HCT116 (cell line): ENCODE measurements around the gene ZNF579. TPM values are rescaled to one million over a fixed set of nuclear protein-coding genes. Genes with fewer than 3 reads are reported as not detected.

Experiments
- ATAC-seq: fragments of 200-7000 bp; cut with Tn5 transposase; 2 replicates; pipeline ENCODE4 v1.9.1; 2020; ENCODE audit warnings: mild to moderate bottlenecking, moderate library complexity
- BruUV-seq: library from RNA; stranded (reverse); fragments of 400-500 nt; replicated peaks from 2 replicates; lab custom pipeline; 2021; lab: Mats Ljungman, UMichigan
- CTCF ChIA-PET: fragments of 300-600 bp; sonication (Branson Sonifier 250); formaldehyde crosslinking; loops from one replicate; lab custom pipeline; 2021; ENCODE audit warnings: antibody characterized with exemption; lab: Charles Lee
- POLR2A ChIA-PET: fragments of 300-600, 350-600 bp; sonication (Branson Sonifier 250); formaldehyde crosslinking; loops from one replicate; lab custom pipeline; 2021; ENCODE audit warnings: antibody characterized with exemption; lab: Charles Lee
- RAD21 ChIA-PET, 2 experiments: fragments of 300-600 bp; sonication (Branson Sonifier 250); formaldehyde crosslinking; loops; one replicate each; lab custom pipeline; 2023; ENCODE audit warnings: low total read pairs in 2 of 2; ENCODE audit not compliant: uncharacterized antibody in 2 of 2, unreplicated experiment in 2 of 2, low non-redundant PET in 1 of 2; lab: Charles Lee
- DNase-seq: peaks from one replicate; pipeline ENCODE4 v3.0.0-alpha.2; 2010; ENCODE audit warnings: low read depth, low spot score
- H2AFZ ChIP-seq: fragments of 200-600 bp; shearing (Covaris generic), sonication (generic); 2 replicates; pipeline ENCODE4 v1.6.1; 2017; ENCODE audit warnings: low read depth, mixed run types, mixed read lengths, antibody characterized with exemption, low read length; ENCODE audit not compliant: poor library complexity, severe bottlenecking
- H3K27ac ChIP-seq: 2 replicates; pipeline ENCODE4 v1.5.1; 2012; ENCODE audit warnings: low read depth, low read length
- H3K27me3 ChIP-seq: fragments of 200-600 bp; sonication (generic); 2 replicates; pipeline ENCODE4 v1.6.1; 2016; ENCODE audit warnings: mixed run types, low read length, mixed read lengths; ENCODE audit not compliant: insufficient read depth
- H3K36me3 ChIP-seq, 2 experiments: fragments of 200-500 bp in 1 of 2; fragments of 200-600 bp in 1 of 2; sonication (Bioruptor generic) in 1 of 2; sonication (generic) in 1 of 2; 2 replicates each; pipeline versions ENCODE4 v1.5.1 to v1.6.1; 2014 to 2016; ENCODE audit warnings: low read length in 2 of 2, inconsistent platforms in 1 of 2, mixed read lengths in 1 of 2, mixed run types in 1 of 2; ENCODE audit not compliant: insufficient read depth in 2 of 2, control insufficient read depth in 1 of 2
- H3K4me1 ChIP-seq, 2 experiments: fragments of 200-600 bp in 1 of 2; sonication (generic) in 1 of 2; 2 replicates each; pipeline versions ENCODE4 v1.5.1 to v1.6.1; 2012 to 2017; ENCODE audit warnings: low read length in 2 of 2, inconsistent platforms in 1 of 2, mild to moderate bottlenecking in 1 of 2, mixed read lengths in 1 of 2, mixed run types in 1 of 2, moderate library complexity in 1 of 2; ENCODE audit not compliant: insufficient read depth in 2 of 2, control insufficient read depth in 1 of 2
- H3K4me2 ChIP-seq: fragments of 200-600 bp; sonication (generic); 2 replicates; pipeline ENCODE4 v1.6.1; 2017; ENCODE audit warnings: mixed run types, low read length, mixed read lengths
- H3K4me3 ChIP-seq, 2 experiments: fragments of 200-600 bp in 1 of 2; sonication (generic) in 1 of 2; replicated peaks in 1 of 2; 2 replicates each; pipeline ENCODE4 v1.5.1; 2011 to 2016; ENCODE audit warnings: low read length in 2 of 2, control low read depth in 1 of 2, low read depth in 1 of 2, mild to moderate bottlenecking in 1 of 2, mixed read lengths in 1 of 2, mixed run types in 1 of 2
- H3K79me2 ChIP-seq: fragments of 200-600 bp; sonication (generic); 2 replicates; pipeline ENCODE4 v1.6.1; 2017; ENCODE audit warnings: mild to moderate bottlenecking, mixed run types, low read length, moderate library complexity, mixed read lengths; ENCODE audit not compliant: insufficient read depth
- H3K9ac ChIP-seq: fragments of 200-600 bp; sonication (generic); 2 replicates; pipeline ENCODE4 v1.6.1; 2016; ENCODE audit warnings: low read length, mixed read lengths
- H3K9me2 ChIP-seq: fragments of 200-600 bp; sonication (generic), shearing (Covaris generic); 2 replicates; pipeline ENCODE4 v1.6.1; 2017; ENCODE audit warnings: mixed run types, mild to moderate bottlenecking, moderate library complexity; ENCODE audit not compliant: insufficient read depth
- H3K9me3 ChIP-seq, 2 experiments: fragments of 200-500 bp in 1 of 2; fragments of 200-600 bp in 1 of 2; sonication (Bioruptor generic) in 1 of 2; sonication (generic) in 1 of 2; 2 replicates each; pipeline ENCODE4 v1.6.1; 2014 to 2017; ENCODE audit warnings: low read length in 2 of 2, mixed read lengths in 2 of 2, inconsistent platforms in 1 of 2, low read depth in 1 of 2, mild to moderate bottlenecking in 1 of 2, mixed run types in 1 of 2, moderate library complexity in 1 of 2; ENCODE audit not compliant: control insufficient read depth in 1 of 2, insufficient read depth in 1 of 2
- H4K20me1 ChIP-seq: fragments of 200-600 bp; sonication (generic), shearing (Covaris generic); 2 replicates; pipeline ENCODE4 v1.6.1; 2017; ENCODE audit warnings: mixed run types, mild to moderate bottlenecking, moderate library complexity; ENCODE audit not compliant: insufficient read depth
- CBX3 ChIP-seq: IDR thresholded peaks from 2 replicates; pipeline ENCODE4 v1.6.1; 2012; ENCODE audit warnings: low read depth
- ELF1 ChIP-seq: IDR thresholded peaks from 2 replicates; pipeline ENCODE4 v1.6.1; 2012; ENCODE audit warnings: low read depth, borderline replicate concordance
- EZH2phosphoT487 ChIP-seq: fragments of 200-600 bp; IDR thresholded peaks from 2 replicates; pipeline ENCODE4 v1.6.1; 2018; ENCODE audit warnings: antibody characterized with exemption, borderline replicate concordance
- FOSL1 ChIP-seq: IDR thresholded peaks from 2 replicates; pipeline ENCODE4 v1.6.1; 2012; ENCODE audit warnings: low read depth
- JUND ChIP-seq: IDR thresholded peaks from 2 replicates; pipeline ENCODE4 v1.6.1; 2012
- POLR2A ChIP-seq: IDR thresholded peaks from 2 replicates; pipeline ENCODE4 v1.7.0; 2011; ENCODE audit warnings: borderline replicate concordance; ENCODE audit not compliant: insufficient read depth, insufficient read length; ENCODE audit errors: extremely low read depth
- RAD21 ChIP-seq: IDR thresholded peaks from 2 replicates; pipeline ENCODE4 v1.6.1; 2012; ENCODE audit warnings: low read depth, mild to moderate bottlenecking
- SIN3A ChIP-seq: IDR thresholded peaks from 2 replicates; pipeline ENCODE4 v1.6.1; 2012; ENCODE audit warnings: low read depth
- SP1 ChIP-seq: IDR thresholded peaks from 2 replicates; pipeline ENCODE4 v1.6.1; 2012; ENCODE audit warnings: low read depth
- SRF ChIP-seq: IDR thresholded peaks from 2 replicates; pipeline ENCODE4 v1.6.1; 2012; ENCODE audit warnings: low read depth
- YY1 ChIP-seq: IDR thresholded peaks from 2 replicates; pipeline ENCODE4 v1.6.1; 2011; ENCODE audit warnings: low read length, low read depth, moderate library complexity, mild to moderate bottlenecking; ENCODE audit not compliant: insufficient replicate concordance; ENCODE audit errors: extremely low read depth
- intact Hi-C: fragments of 100-400 bp; cut with micrococcal nuclease; formaldehyde crosslinking; loops from 2 replicates; pipeline ENCODE4 v1.10.0; 2022
- total RNA-seq: library from RNA; stranded (reverse); gene quantifications from one replicate; pipeline ENCODE4 v1.2.1, GENCODE V29; 2021; ENCODE audit not compliant: unreplicated experiment
- TF ChIP-seq, protein P1 (sequence below): IDR thresholded peaks from 2 replicates; pipeline ENCODE4 v1.6.1; 2012
- TF ChIP-seq, protein P2 (sequence below), 3 experiments: fragments of 200-600 bp in 1 of 3; sonication (generic) in 1 of 3; IDR thresholded peaks in 2 of 3; conservative IDR thresholded peaks in 1 of 3; 2 replicates each; pipeline ENCODE4 v1.5.1; 2012 to 2017; ENCODE audit warnings: low read depth in 2 of 3, low read length in 2 of 3, antibody characterized with exemption in 1 of 3, borderline replicate concordance in 1 of 3, control low read depth in 1 of 3, mild to moderate bottlenecking in 1 of 3, mixed read lengths in 1 of 3, mixed run types in 1 of 3, moderate library complexity in 1 of 3; ENCODE audit not compliant: insufficient read depth in 1 of 3
- TF ChIP-seq, protein P3 (sequence below): IDR thresholded peaks from 2 replicates; pipeline ENCODE4 v1.6.1; 2011; ENCODE audit warnings: mild to moderate bottlenecking, low read length, moderate library complexity; ENCODE audit not compliant: insufficient replicate concordance; ENCODE audit errors: extremely low read depth
- TF ChIP-seq, protein P4 (sequence below): IDR thresholded peaks from 2 replicates; pipeline ENCODE4 v1.6.1; 2012

The ZNF579 gene
- total RNA-seq, 1 experiment from 2014 or later: 24.1 TPM

DNA sequence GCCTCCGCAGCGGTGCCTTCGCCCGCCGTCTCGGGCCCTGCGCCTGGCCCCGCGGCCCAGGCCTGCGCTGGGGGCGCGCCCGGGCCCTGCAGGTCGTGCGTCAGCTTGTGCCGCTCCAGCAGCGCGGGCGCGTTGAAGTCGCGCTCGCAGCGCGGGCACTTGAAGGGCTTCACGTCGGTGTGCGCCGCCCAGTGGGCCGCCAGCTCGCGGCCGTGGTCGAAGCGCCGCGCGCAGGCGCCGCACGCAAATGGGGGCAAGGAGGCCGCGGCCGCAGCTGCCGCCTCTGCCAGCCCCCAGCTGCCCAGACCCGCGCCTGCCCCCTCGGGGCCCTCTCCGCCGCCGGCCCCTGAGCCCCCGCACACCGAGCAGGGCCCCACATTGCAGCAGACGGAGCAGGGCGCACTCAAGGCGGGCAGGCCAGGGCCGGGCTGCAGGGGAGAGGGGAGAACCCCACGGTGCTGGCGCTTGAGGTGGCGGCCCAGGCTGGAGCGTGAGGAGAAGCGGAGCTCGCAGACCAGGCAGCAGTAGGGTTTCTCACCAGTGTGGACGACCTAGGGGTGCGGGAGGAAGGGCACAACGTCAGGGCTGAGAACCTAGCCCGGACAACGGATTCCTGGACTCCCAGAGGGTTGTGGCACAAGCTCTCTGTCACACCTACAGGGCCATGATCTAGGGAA, 12.6 kb upstream of the ZNF579 start:
- ChIA-PET RAD21 (no interaction called here), POLR2A (no interaction called here), CTCF (no interaction called here)
- no peaks in the 10 kb centered on the region for H3K9me3 ChIP-seq
- no peak for DNase-seq
- no peak overlapping the region for H2AFZ ChIP-seq
- no peak overlapping the region for H3K4me3 ChIP-seq
- H3K27me3 ChIP-seq: no peaks in the 10 kb centered on the region
- no peak overlapping the region for H3K4me2 ChIP-seq
- TF ChIP-seq SRF: no peak
- TF ChIP-seq CBX3: no peak
- H4K20me1 ChIP-seq: no peaks in the 10 kb centered on the region
- H3K79me2 ChIP-seq: no peaks in the 10 kb centered on the region; the same call in 1 of the 2 replicates
- H3K36me3 ChIP-seq: peaks cover 3 to 15% of the 10 kb centered on the region in 2 experiments
- intact Hi-C loops: no loop called here
- no TSS peak for BruUV-seq
- no peak for ATAC-seq
- peaks cover 3 to 12% of the 10 kb centered on the region in 2 experiments; a peak in 3 of 4 replicates for H3K4me1 ChIP-seq
- H3K27ac ChIP-seq: no peak overlapping the region
- H3K9ac ChIP-seq: no peak overlapping the region
- H3K9me2 ChIP-seq: no peaks in the 10 kb centered on the region

DNA sequence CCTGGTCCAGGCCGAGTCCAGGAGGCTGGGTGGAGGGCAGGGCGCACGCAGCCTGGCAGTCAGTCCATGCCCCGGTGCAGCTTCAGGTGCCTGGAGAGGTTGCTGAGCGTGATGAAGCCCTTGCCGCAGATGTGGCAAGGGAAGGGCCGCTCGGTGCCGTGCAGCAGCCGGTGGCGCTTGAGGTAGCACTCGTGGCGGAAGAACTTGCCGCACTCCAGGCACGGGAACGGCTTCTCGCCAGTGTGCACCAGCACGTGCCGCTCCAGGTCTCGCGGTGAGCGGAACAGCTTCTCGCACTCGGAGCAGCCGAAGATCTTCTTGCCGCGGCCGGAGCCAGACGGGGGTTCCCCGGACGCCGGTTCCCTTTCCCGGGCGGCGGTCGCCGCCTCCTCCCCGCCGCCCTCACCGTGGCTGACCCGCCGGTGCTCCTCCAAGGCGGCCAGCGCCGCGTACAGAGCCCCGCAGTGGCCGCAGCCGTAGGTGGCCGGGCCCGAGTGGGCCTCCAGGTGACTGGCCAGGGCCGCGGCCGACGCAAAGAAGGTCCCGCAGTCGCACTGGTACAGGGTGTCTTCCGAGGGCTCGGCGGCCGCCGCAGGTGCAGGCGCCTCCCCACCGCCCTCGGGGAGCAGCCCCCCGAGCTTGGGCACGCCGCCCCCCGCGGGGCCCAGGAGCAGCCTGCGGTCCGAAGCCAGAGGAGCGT, 11.9 kb upstream of the ZNF579 start:
- H3K4me3 ChIP-seq: no peak overlapping the region
- peaks cover 3 to 12% of the 10 kb centered on the region in 2 experiments; a peak in 3 of 4 replicates for H3K4me1 ChIP-seq
- H3K4me2 ChIP-seq: no peak overlapping the region
- H3K27me3 ChIP-seq: no peaks in the 10 kb centered on the region
- no peak overlapping the region for H3K27ac ChIP-seq
- POLR2A ChIA-PET: no interaction called here
- H3K36me3 ChIP-seq: peaks cover 3 to 15% of the 10 kb centered on the region in 2 experiments
- intact Hi-C loops: no loop called here
- RAD21 ChIA-PET: no interaction called here
- ATAC-seq: no peak
- TF ChIP-seq RAD21 (no peak), EZH2phosphoT487 (no peak), SIN3A (no peak), JUND (no peak), POLR2A (no peak), SP1 (no peak), SRF (no peak), ELF1 (no peak), YY1 (no peak), FOSL1 (no peak)
- TF ChIP-seq, protein P1, sequence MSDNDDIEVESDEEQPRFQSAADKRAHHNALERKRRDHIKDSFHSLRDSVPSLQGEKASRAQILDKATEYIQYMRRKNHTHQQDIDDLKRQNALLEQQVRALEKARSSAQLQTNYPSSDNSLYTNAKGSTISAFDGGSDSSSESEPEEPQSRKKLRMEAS: no peak
- TF ChIP-seq, protein P2, sequence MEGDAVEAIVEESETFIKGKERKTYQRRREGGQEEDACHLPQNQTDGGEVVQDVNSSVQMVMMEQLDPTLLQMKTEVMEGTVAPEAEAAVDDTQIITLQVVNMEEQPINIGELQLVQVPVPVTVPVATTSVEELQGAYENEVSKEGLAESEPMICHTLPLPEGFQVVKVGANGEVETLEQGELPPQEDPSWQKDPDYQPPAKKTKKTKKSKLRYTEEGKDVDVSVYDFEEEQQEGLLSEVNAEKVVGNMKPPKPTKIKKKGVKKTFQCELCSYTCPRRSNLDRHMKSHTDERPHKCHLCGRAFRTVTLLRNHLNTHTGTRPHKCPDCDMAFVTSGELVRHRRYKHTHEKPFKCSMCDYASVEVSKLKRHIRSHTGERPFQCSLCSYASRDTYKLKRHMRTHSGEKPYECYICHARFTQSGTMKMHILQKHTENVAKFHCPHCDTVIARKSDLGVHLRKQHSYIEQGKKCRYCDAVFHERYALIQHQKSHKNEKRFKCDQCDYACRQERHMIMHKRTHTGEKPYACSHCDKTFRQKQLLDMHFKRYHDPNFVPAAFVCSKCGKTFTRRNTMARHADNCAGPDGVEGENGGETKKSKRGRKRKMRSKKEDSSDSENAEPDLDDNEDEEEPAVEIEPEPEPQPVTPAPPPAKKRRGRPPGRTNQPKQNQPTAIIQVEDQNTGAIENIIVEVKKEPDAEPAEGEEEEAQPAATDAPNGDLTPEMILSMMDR (IDR thresholded peaks at IDR 0.05 in 2 of 3, conservative IDR thresholded peaks at IDR 0.05 in 1 of 3; ENCODE audit: borderline replicate concordance in 1 of 3, insufficient read depth in 1 of 3, low read depth in 2 of 3, low read length in 2 of 3): no peak
- TF ChIP-seq, protein P3, sequence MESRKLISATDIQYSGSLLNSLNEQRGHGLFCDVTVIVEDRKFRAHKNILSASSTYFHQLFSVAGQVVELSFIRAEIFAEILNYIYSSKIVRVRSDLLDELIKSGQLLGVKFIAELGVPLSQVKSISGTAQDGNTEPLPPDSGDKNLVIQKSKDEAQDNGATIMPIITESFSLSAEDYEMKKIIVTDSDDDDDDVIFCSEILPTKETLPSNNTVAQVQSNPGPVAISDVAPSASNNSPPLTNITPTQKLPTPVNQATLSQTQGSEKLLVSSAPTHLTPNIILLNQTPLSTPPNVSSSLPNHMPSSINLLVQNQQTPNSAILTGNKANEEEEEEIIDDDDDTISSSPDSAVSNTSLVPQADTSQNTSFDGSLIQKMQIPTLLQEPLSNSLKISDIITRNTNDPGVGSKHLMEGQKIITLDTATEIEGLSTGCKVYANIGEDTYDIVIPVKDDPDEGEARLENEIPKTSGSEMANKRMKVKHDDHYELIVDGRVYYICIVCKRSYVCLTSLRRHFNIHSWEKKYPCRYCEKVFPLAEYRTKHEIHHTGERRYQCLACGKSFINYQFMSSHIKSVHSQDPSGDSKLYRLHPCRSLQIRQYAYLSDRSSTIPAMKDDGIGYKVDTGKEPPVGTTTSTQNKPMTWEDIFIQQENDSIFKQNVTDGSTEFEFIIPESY: no peak
- TF ChIP-seq, protein P4, sequence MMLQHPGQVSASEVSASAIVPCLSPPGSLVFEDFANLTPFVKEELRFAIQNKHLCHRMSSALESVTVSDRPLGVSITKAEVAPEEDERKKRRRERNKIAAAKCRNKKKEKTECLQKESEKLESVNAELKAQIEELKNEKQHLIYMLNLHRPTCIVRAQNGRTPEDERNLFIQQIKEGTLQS: no peak
- no peak overlapping the region for H3K9ac ChIP-seq
- no peaks in the 10 kb centered on the region for H3K9me3 ChIP-seq
- no peaks in the 10 kb centered on the region for H3K9me2 ChIP-seq
- no peak overlapping the region for H2AFZ ChIP-seq
- H3K79me2 ChIP-seq: no peaks in the 10 kb centered on the region
- H4K20me1 ChIP-seq: no peaks in the 10 kb centered on the region
- BruUV-seq: no TSS peak
- CTCF ChIA-PET: no interaction called here
- DNase-seq: no peak
